ENCODE results near the gene SPACA7. TPM values are rescaled to one million over a fixed set of nuclear protein-coding genes. Genes with fewer than 3 reads are reported as not detected.

SPACA7 gene
- total RNA-seq, 2 experiments from 2014 or later, result not detected

- CTCF ChIA-PET, result interaction anchor here (0.6 kb wide), 1 partner anchor 289 kb away, joined by 3 read pairs; no protein-coding TSS in a partner anchor
- H3K9me3 Mint-ChIP-seq, result peaks cover 5% of the 10 kb centered on the region
- H3K27ac Mint-ChIP-seq, result no peak overlapping the region
- H3K4me1 Mint-ChIP-seq, result no peaks in the 10 kb centered on the region
- H3K36me3 Mint-ChIP-seq (ENCODE audit: low read depth), result no peaks in the 10 kb centered on the region
- DNase-seq, result peak; percentile 4
- POLR2A ChIA-PET, result no interaction called here
- H3K4me3 Mint-ChIP-seq, result no peak overlapping the region
- H3K27me3 Mint-ChIP-seq, result peaks cover 15% of the 10 kb centered on the region
Observed at GRCh38 chr13:112457485-112457884, 81.3 kb downstream of the SPACA7 start.

GRCh38 chr13:112462408-112462807 is 86.3 kb downstream of the SPACA7 start:
- POLR2A ChIA-PET, result no interaction called here

GRCh38 chr13:112464720-112465119 is 88.6 kb downstream of the SPACA7 start:
- ChIA-PET POLR2A (no interaction called here), CTCF (no interaction called here)
- Mint-ChIP-seq H3K9me3 (no peaks in the 10 kb centered on the region), H3K4me1 (no peaks in the 10 kb centered on the region), H3K27ac (no peak overlapping the region), H3K27me3 (peaks cover 7% of the 10 kb centered on the region), H3K36me3 (ENCODE audit: low read depth) (no peaks in the 10 kb centered on the region), H3K4me3 (no peak overlapping the region)
- DNase-seq, result no peak

More at GRCh38 chr13:112462408-112462807, 86.3 kb downstream of the SPACA7 start:
- no peaks in the 10 kb centered on the region for H3K36me3 Mint-ChIP-seq (ENCODE audit: low read depth)
- no peak overlapping the region for H3K4me3 Mint-ChIP-seq
- H3K27ac Mint-ChIP-seq, result no peak overlapping the region
- DNase-seq, result no peak
- peaks cover 16% of the 10 kb centered on the region for H3K27me3 Mint-ChIP-seq
- peaks cover 5% of the 10 kb centered on the region for H3K9me3 Mint-ChIP-seq
- H3K4me1 Mint-ChIP-seq, result no peaks in the 10 kb centered on the region
- CTCF ChIA-PET, result no interaction called here

- H3K27ac Mint-ChIP-seq, result no peak overlapping the region
- peaks cover 2% of the 10 kb centered on the region for H3K27me3 Mint-ChIP-seq
- no peak for DNase-seq
- no peak overlapping the region for H3K4me3 Mint-ChIP-seq
- H3K36me3 Mint-ChIP-seq (ENCODE audit: low read depth), result no peaks in the 10 kb centered on the region
- POLR2A ChIA-PET, result no interaction called here
- H3K4me1 Mint-ChIP-seq, result no peaks in the 10 kb centered on the region
- H3K9me3 Mint-ChIP-seq, result no peaks in the 10 kb centered on the region
- CTCF ChIA-PET, result no interaction called here
Observed at GRCh38 chr13:112465251-112466131, 89.3 kb downstream of the SPACA7 start.

GRCh38 chr13:112466132-112467058 is 90.2 kb downstream of the SPACA7 start:
- ChIA-PET POLR2A (no interaction called here), CTCF (no interaction called here)
- Mint-ChIP-seq H3K36me3 (ENCODE audit: low read depth) (no peaks in the 10 kb centered on the region), H3K27me3 (peaks cover 2% of the 10 kb centered on the region), H3K27ac (no peak overlapping the region), H3K4me1 (no peaks in the 10 kb centered on the region), H3K4me3 (no peak overlapping the region), H3K9me3 (no peaks in the 10 kb centered on the region)
- DNase-seq, result no peak

GRCh38 chr13:112467236-112467635 is 91.1 kb downstream of the SPACA7 start:
- H3K4me3 Mint-ChIP-seq, result no peak overlapping the region
- no peak overlapping the region for H3K27ac Mint-ChIP-seq
- ChIA-PET POLR2A (no interaction called here), CTCF (no interaction called here)
- DNase-seq, result no peak
- peaks cover 2% of the 10 kb centered on the region for H3K27me3 Mint-ChIP-seq
- no peaks in the 10 kb centered on the region for H3K4me1 Mint-ChIP-seq
- no peaks in the 10 kb centered on the region for H3K36me3 Mint-ChIP-seq (ENCODE audit: low read depth)
- no peaks in the 10 kb centered on the region for H3K9me3 Mint-ChIP-seq

- H3K27ac Mint-ChIP-seq, result no peak overlapping the region
- H3K27me3 Mint-ChIP-seq, result peaks cover 2% of the 10 kb centered on the region
- POLR2A ChIA-PET, result no interaction called here
- H3K9me3 Mint-ChIP-seq, result no peaks in the 10 kb centered on the region
- no peak overlapping the region for H3K4me3 Mint-ChIP-seq
- H3K36me3 Mint-ChIP-seq (ENCODE audit: low read depth), result no peaks in the 10 kb centered on the region
- DNase-seq, result no peak
- no peaks in the 10 kb centered on the region for H3K4me1 Mint-ChIP-seq
- CTCF ChIA-PET, result no interaction called here
Observed at GRCh38 chr13:112468069-112468468, 91.9 kb downstream of the SPACA7 start.

GRCh38 chr13:112469071-112469745 is 93.1 kb downstream of the SPACA7 start:
- H3K36me3 Mint-ChIP-seq (ENCODE audit: low read depth), result no peaks in the 10 kb centered on the region
- H3K4me3 Mint-ChIP-seq, result no peak overlapping the region
- H3K9me3 Mint-ChIP-seq, result no peaks in the 10 kb centered on the region
- H3K27me3 Mint-ChIP-seq, result peaks cover 2% of the 10 kb centered on the region
- no peak overlapping the region for H3K27ac Mint-ChIP-seq
- CTCF ChIA-PET, result no interaction called here
- POLR2A ChIA-PET, result no interaction called here
- no peak for DNase-seq
- H3K4me1 Mint-ChIP-seq, result no peaks in the 10 kb centered on the region

GRCh38 chr13:112473818-112474217 is 97.7 kb downstream of the SPACA7 start:
- Mint-ChIP-seq H3K36me3 (ENCODE audit: low read depth) (no peaks in the 10 kb centered on the region), H3K27ac (no peak overlapping the region), H3K4me3 (no peak overlapping the region), H3K9me3 (no peaks in the 10 kb centered on the region), H3K27me3 (no peaks in the 10 kb centered on the region), H3K4me1 (no peaks in the 10 kb centered on the region)
- ChIA-PET CTCF (no interaction called here), POLR2A (no interaction called here)
- no peak for DNase-seq

- Mint-ChIP-seq H3K27ac (no peak overlapping the region), H3K27me3 (no peaks in the 10 kb centered on the region), H3K9me3 (no peaks in the 10 kb centered on the region), H3K36me3 (ENCODE audit: low read depth) (no peaks in the 10 kb centered on the region), H3K4me1 (no peaks in the 10 kb centered on the region), H3K4me3 (no peak overlapping the region)
- DNase-seq, result no peak
- CTCF ChIA-PET, result no interaction called here
- POLR2A ChIA-PET, result no interaction called here
Observed at GRCh38 chr13:112474869-112475268, 98.7 kb downstream of the SPACA7 start.

GRCh38 chr13:112475889-112476288 is 99.7 kb downstream of the SPACA7 start:
- no peaks in the 10 kb centered on the region for H3K9me3 Mint-ChIP-seq
- ChIA-PET CTCF (no interaction called here), POLR2A (no interaction called here)
- H3K27ac Mint-ChIP-seq, result no peak overlapping the region
- no peaks in the 10 kb centered on the region for H3K27me3 Mint-ChIP-seq
- no peaks in the 10 kb centered on the region for H3K36me3 Mint-ChIP-seq (ENCODE audit: low read depth)
- DNase-seq, result no peak
- H3K4me1 Mint-ChIP-seq, result no peaks in the 10 kb centered on the region
- no peak overlapping the region for H3K4me3 Mint-ChIP-seq

- no peak for DNase-seq
- Mint-ChIP-seq H3K36me3 (ENCODE audit: low read depth) (no peaks in the 10 kb centered on the region), H3K27ac (no peak overlapping the region), H3K4me3 (no peak overlapping the region), H3K27me3 (no peaks in the 10 kb centered on the region), H3K4me1 (no peaks in the 10 kb centered on the region), H3K9me3 (no peaks in the 10 kb centered on the region)
- CTCF ChIA-PET, result no interaction called here
- POLR2A ChIA-PET, result no interaction called here
Observed at GRCh38 chr13:112477070-112477619, 101.0 kb downstream of the SPACA7 start.

GRCh38 chr13:112479389-112479788 is 103.2 kb downstream of the SPACA7 start:
- CTCF ChIA-PET, result no interaction called here
- DNase-seq, result no peak
- H3K9me3 Mint-ChIP-seq, result no peaks in the 10 kb centered on the region
- H3K36me3 Mint-ChIP-seq (ENCODE audit: low read depth), result peaks cover 3% of the 10 kb centered on the region
- H3K27ac Mint-ChIP-seq, result no peak overlapping the region
- no peaks in the 10 kb centered on the region for H3K27me3 Mint-ChIP-seq
- POLR2A ChIA-PET, result no interaction called here
- no peak overlapping the region for H3K4me3 Mint-ChIP-seq
- no peaks in the 10 kb centered on the region for H3K4me1 Mint-ChIP-seq
